Mesenchymal stem cell (in vitro differentiated cells and primary cell): ENCODE measurements around the gene DDC.

Experiments
- DNase-seq: peaks from one replicate; pipeline ENCODE4 v3.0.0-alpha.2; 2013
- H2AFZ ChIP-seq: one replicate; pipeline ENCODE4 v1.6.1; 2013; ENCODE audit warnings: low read depth, mild to moderate bottlenecking, control low read depth, inconsistent platforms, low read length, moderate library complexity
- H2AK5ac ChIP-seq: 2 replicates; pipeline ENCODE4 v1.6.1; 2013; ENCODE audit warnings: low read length, moderate library complexity, mild to moderate bottlenecking, inconsistent platforms; ENCODE audit not compliant: severe bottlenecking
- H2BK120ac ChIP-seq: one replicate; pipeline ENCODE4 v1.6.1; 2013; ENCODE audit warnings: low read depth, mild to moderate bottlenecking, inconsistent platforms, low read length, moderate library complexity
- H2BK12ac ChIP-seq, 2 experiments: one replicate each; pipeline ENCODE4 v1.6.1; 2013; ENCODE audit warnings: inconsistent platforms in 2 of 2, low read length in 2 of 2, mild to moderate bottlenecking in 2 of 2, moderate library complexity in 2 of 2, control low read depth in 1 of 2
- H2BK15ac ChIP-seq: one replicate; pipeline ENCODE4 v1.6.1; 2013; ENCODE audit warnings: mild to moderate bottlenecking, low read depth, inconsistent platforms; ENCODE audit not compliant: poor library complexity, severe bottlenecking
- H2BK5ac ChIP-seq: 2 replicates; pipeline ENCODE4 v1.6.1; 2013; ENCODE audit warnings: low read depth, mild to moderate bottlenecking, low read length, control low read depth, inconsistent platforms; ENCODE audit not compliant: poor library complexity, severe bottlenecking
- H3K14ac ChIP-seq, 2 experiments: one replicate each; pipeline ENCODE4 v1.6.1; 2013; ENCODE audit warnings: inconsistent platforms in 2 of 2, low read length in 2 of 2, control low read depth in 1 of 2, mild to moderate bottlenecking in 1 of 2, moderate library complexity in 1 of 2
- H3K18ac ChIP-seq, 2 experiments: one replicate each; pipeline ENCODE4 v1.6.1; 2013; ENCODE audit warnings: inconsistent platforms in 2 of 2, low read length in 2 of 2, control low read depth in 1 of 2, low read depth in 1 of 2, mild to moderate bottlenecking in 1 of 2
- H3K23ac ChIP-seq, 2 experiments: one replicate each; pipeline ENCODE4 v1.6.1; 2013; ENCODE audit warnings: inconsistent platforms in 2 of 2, low read length in 2 of 2, mild to moderate bottlenecking in 2 of 2, moderate library complexity in 2 of 2, control low read depth in 1 of 2
- H3K27ac ChIP-seq: 2 replicates; pipeline ENCODE4 v1.5.1; 2013; ENCODE audit warnings: mild to moderate bottlenecking, moderate library complexity, low read length, control low read depth, inconsistent platforms; ENCODE audit not compliant: poor library complexity, severe bottlenecking
- H3K27me3 ChIP-seq, 2 experiments: 2 replicates each; pipeline versions ENCODE4 v1.6.1 to v1.7.0; 2013; ENCODE audit warnings: low read length in 2 of 2, mild to moderate bottlenecking in 2 of 2, moderate library complexity in 2 of 2, control low read depth in 1 of 2, inconsistent platforms in 1 of 2; ENCODE audit not compliant: control insufficient read depth in 1 of 2, insufficient read depth in 1 of 2
- H3K36me3 ChIP-seq, 2 experiments: 2 replicates each; pipeline versions ENCODE4 v1.6.1 to v1.7.0; 2013; ENCODE audit warnings: low read length in 2 of 2, control low read depth in 1 of 2, inconsistent platforms in 1 of 2, low read depth in 1 of 2, mild to moderate bottlenecking in 1 of 2; ENCODE audit not compliant: insufficient read depth in 2 of 2, control insufficient read depth in 1 of 2
- H3K4ac ChIP-seq, 2 experiments: one replicate each; pipeline ENCODE4 v1.6.1; 2013; ENCODE audit warnings: inconsistent platforms in 2 of 2, low read length in 2 of 2, mild to moderate bottlenecking in 2 of 2, moderate library complexity in 2 of 2, control low read depth in 1 of 2, low read depth in 1 of 2
- H3K4me1 ChIP-seq: 2 replicates; pipeline ENCODE4 v1.6.1; 2013; ENCODE audit warnings: low read depth, low read length, control low read depth; ENCODE audit not compliant: control insufficient read depth, insufficient read depth
- H3K4me2 ChIP-seq: 2 replicates; pipeline ENCODE4 v1.6.1; 2013; ENCODE audit warnings: low read length, mild to moderate bottlenecking, inconsistent platforms; ENCODE audit not compliant: poor library complexity, severe bottlenecking
- H3K4me3 ChIP-seq, 2 experiments: 2 replicates each; pipeline versions ENCODE4 v1.5.1 to v1.7.0; 2013; ENCODE audit warnings: low read length in 2 of 2, mild to moderate bottlenecking in 2 of 2, control low read depth in 1 of 2, low read depth in 1 of 2; ENCODE audit not compliant: insufficient read depth in 1 of 2
- H3K79me1 ChIP-seq: replicated peaks from 2 replicates; pipeline ENCODE4 v1.6.1; 2013; ENCODE audit warnings: mild to moderate bottlenecking, control low read depth, low read length, inconsistent platforms; ENCODE audit not compliant: poor library complexity, severe bottlenecking
- H3K9ac ChIP-seq: 2 replicates; pipeline ENCODE4 v1.7.0; 2013; ENCODE audit warnings: mild to moderate bottlenecking, low read length, moderate library complexity
- H3K9me3 ChIP-seq: 2 replicates; pipeline ENCODE4 v1.7.0; 2013; ENCODE audit warnings: mild to moderate bottlenecking, low read length; ENCODE audit not compliant: control insufficient read depth
- H4K8ac ChIP-seq: one replicate; pipeline ENCODE4 v1.6.1; 2013; ENCODE audit warnings: inconsistent platforms, mild to moderate bottlenecking, low read length, moderate library complexity
- H4K91ac ChIP-seq: one replicate; pipeline ENCODE4 v1.6.1; 2013; ENCODE audit warnings: mild to moderate bottlenecking, low read length, inconsistent platforms
- whole genome bisulfite sequencing: methylation state at CpG from one replicate; pipeline ENCODE4 v1.1.7; 2013; ENCODE audit warnings: mixed read lengths; 5-methylcytosine and 5-hydroxymethylcytosine counted together

Gene DDC

DNA sequence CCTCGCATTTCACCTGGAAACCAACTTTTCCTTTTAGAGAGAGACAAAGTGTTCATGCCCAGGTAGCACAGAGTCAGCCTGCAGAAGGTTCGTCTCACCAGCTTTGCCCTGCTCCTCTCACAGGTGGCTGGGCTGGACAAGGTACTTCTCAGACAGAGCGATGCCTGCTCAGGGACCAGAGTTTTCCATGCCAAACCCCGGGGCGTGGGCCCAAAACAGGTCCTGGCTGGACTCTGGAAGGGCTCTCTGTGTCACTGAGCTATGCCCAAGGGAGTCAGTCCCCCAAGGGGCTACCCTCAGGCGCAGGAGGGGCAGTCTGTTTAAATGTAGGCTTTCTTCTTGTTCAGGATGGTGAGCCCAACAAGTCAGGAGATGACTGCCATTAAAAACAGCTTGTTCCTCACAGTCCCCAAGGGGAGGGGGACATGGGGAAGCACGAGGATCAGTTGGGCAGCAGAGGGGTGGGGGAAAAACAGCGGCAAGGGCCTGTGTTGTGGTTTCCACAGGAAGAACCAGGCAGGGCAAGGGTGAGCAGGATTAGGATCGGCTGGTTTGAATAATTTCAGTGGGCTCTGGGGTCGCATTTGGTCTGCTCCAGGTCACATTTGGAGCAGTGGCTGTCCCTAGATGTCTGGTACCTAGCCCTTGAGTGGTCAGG, 59.5 kb downstream of the DDC start:
- no peak overlapping the region for H3K4ac ChIP-seq
- H2BK12ac ChIP-seq, result peak overlapping the region in 1 of 2 experiments; percentile 45
- no peak overlapping the region for H2BK5ac ChIP-seq
- H2BK15ac ChIP-seq, result no peak overlapping the region
- no peak overlapping the region for H3K9ac ChIP-seq
- DNase-seq, result no peak
- H3K18ac ChIP-seq, result no peak overlapping the region
- no peaks in the 10 kb centered on the region for H3K9me3 ChIP-seq
- H2BK120ac ChIP-seq, result no peak overlapping the region
- H3K27me3 ChIP-seq, result peaks cover 0 to 10% of the 10 kb centered on the region in 2 experiments
- 84% methylated on average over 10 of the region's 10 CpGs for WGBS
- peaks cover 8% of the 10 kb centered on the region for H3K4me1 ChIP-seq
- H3K4me3 ChIP-seq, result no peak overlapping the region
- H3K27ac ChIP-seq, result no peak overlapping the region
- no peak overlapping the region for H3K23ac ChIP-seq
- H2AFZ ChIP-seq, result no peak overlapping the region
- H3K14ac ChIP-seq, result no peak overlapping the region
- no peak overlapping the region for H4K91ac ChIP-seq
- H3K4me2 ChIP-seq, result no peak overlapping the region
- no peaks in the 10 kb centered on the region for H3K36me3 ChIP-seq
- H3K79me1 ChIP-seq, result no peaks in the 10 kb centered on the region
- no peak overlapping the region for H2AK5ac ChIP-seq
- H4K8ac ChIP-seq, result no peak overlapping the region

- Histone ChIP-seq H2BK5ac (no peak overlapping the region), H3K14ac (no peak overlapping the region), H3K23ac (no peak overlapping the region), H2AFZ (no peak overlapping the region), H2BK15ac (no peak overlapping the region), H2BK120ac (no peak overlapping the region), H2AK5ac (no peak overlapping the region), H3K27me3 (peaks cover 0 to 16% of the 10 kb centered on the region in 2 experiments), H3K18ac (peak overlapping the region in 1 of 2 experiments; percentile 74), H3K4me1 (peaks cover 8% of the 10 kb centered on the region), H3K27ac (no peak overlapping the region), H3K79me1 (no peaks in the 10 kb centered on the region), H3K4me2 (no peak overlapping the region), H3K4ac (no peak overlapping the region), H4K8ac (no peak overlapping the region), H3K36me3 (no peaks in the 10 kb centered on the region), H3K4me3 (no peak overlapping the region), H2BK12ac (no peak overlapping the region), H4K91ac (peak overlapping the region; percentile 19), H3K9ac (no peak overlapping the region), H3K9me3 (no peaks in the 10 kb centered on the region)
- 95% methylated on average over 11 of the region's 12 CpGs for whole genome bisulfite sequencing
- no peak for DNase-seq
These were observed 60.3 kb downstream of the DDC start for GRCh38 chr7:50504646-50505546.

GRCh38 chr7:50502947-50503346, 62.3 kb downstream of the DDC start:
- Histone ChIP-seq H3K27ac (no peak overlapping the region), H2AK5ac (no peak overlapping the region), H3K9ac (no peak overlapping the region), H4K91ac (peak overlapping the region; percentile 76), H3K23ac (no peak overlapping the region), H2BK15ac (no peak overlapping the region), H3K18ac (peak overlapping the region; percentile 38 to 78), H3K4me1 (peaks cover 8% of the 10 kb centered on the region), H3K4me3 (no peak overlapping the region), H2BK5ac (no peak overlapping the region), H3K14ac (no peak overlapping the region), H4K8ac (peak overlapping the region; percentile 73), H3K27me3 (peaks cover 5 to 26% of the 10 kb centered on the region in 2 experiments), H2AFZ (no peak overlapping the region), H3K9me3 (no peaks in the 10 kb centered on the region), H3K36me3 (no peaks in the 10 kb centered on the region), H3K79me1 (no peaks in the 10 kb centered on the region), H3K4me2 (no peak overlapping the region), H2BK12ac (peak overlapping the region; percentile 19 to 81), H2BK120ac (peak overlapping the region; percentile 39), H3K4ac (peak overlapping the region in 1 of 2 experiments; percentile 16)
- peak; percentile 12 for DNase-seq
- 72% methylated on average over 5 of the region's 5 CpGs for WGBS
